Measurements from ENCODE around the gene ADAMTS17. TPM values are rescaled to one million over a fixed set of nuclear protein-coding genes. Genes with fewer than 3 reads are reported as not detected.

Gene ADAMTS17
- total RNA-seq, 1 donor from 2014 or later = 0.99 TPM

DNA sequence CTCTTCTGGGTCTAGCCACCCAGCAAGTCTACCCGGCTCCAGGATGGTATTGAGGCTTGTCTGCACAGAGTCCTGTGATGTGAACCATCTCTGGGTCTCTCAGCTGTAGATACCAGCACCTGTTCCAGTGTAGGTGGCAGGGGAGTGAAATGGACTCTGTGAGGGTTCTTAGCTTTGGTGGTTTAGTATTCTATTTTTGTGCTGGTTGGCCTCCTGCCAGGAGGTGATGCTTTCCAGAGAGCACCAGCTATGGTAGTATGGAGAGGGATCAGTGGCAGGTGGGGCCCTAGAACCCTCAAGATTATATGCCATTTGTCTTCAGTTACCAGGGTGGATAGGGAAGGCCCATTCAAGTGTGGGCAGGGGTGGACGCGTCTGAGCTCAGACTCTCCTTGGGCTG is 325.1 kb downstream of the ADAMTS17 start:
- intact Hi-C loops (cut with micrococcal nuclease) = no loop called here
- Histone ChIP-seq H3K27me3 (ENCODE audit: low read depth) (no peaks in the 10 kb centered on the region), H3K4me1 (peaks cover 22% of the 10 kb centered on the region), H3K4me3 (no peak overlapping the region), H3K36me3 (no peaks in the 10 kb centered on the region), H3K9me3 (replicated peaks) (peaks cover 6% of the 10 kb centered on the region), H3K27ac (replicated peaks) (no peak overlapping the region)
- TF ChIP-seq, protein P1, sequence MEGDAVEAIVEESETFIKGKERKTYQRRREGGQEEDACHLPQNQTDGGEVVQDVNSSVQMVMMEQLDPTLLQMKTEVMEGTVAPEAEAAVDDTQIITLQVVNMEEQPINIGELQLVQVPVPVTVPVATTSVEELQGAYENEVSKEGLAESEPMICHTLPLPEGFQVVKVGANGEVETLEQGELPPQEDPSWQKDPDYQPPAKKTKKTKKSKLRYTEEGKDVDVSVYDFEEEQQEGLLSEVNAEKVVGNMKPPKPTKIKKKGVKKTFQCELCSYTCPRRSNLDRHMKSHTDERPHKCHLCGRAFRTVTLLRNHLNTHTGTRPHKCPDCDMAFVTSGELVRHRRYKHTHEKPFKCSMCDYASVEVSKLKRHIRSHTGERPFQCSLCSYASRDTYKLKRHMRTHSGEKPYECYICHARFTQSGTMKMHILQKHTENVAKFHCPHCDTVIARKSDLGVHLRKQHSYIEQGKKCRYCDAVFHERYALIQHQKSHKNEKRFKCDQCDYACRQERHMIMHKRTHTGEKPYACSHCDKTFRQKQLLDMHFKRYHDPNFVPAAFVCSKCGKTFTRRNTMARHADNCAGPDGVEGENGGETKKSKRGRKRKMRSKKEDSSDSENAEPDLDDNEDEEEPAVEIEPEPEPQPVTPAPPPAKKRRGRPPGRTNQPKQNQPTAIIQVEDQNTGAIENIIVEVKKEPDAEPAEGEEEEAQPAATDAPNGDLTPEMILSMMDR (IDR thresholded peaks at IDR 0.05; ENCODE audit: borderline replicate concordance) = no peak
- DNase-seq = no peak

DNA sequence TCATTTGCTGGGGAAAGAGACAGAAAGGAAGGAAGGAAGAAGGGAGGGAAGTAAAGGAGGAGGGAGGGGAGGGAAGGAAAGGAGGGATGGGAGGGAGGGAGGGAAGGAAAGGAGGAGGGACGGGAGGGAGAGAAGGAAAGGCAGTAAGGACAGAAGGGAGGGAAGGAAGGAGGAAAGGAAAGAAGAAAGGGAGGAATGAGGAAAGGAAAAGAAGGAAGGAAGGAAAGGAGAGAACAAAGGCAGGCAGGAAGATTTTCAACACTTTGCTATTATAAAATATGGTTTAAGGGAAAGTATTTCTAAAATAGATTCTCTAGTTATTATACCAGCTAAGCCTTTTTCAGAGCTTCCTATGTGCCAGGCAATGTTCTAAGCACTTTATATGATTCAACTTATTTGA is 330.5 kb downstream of the ADAMTS17 start:
- H3K4me1 ChIP-seq = no peaks in the 10 kb centered on the region
- H3K27ac ChIP-seq (replicated peaks) = no peak overlapping the region
- intact Hi-C loops (cut with micrococcal nuclease) = no loop called here
- no peaks in the 10 kb centered on the region for H3K27me3 ChIP-seq (ENCODE audit: low read depth)
- TF ChIP-seq, protein P1 (IDR thresholded peaks at IDR 0.05; ENCODE audit: borderline replicate concordance) = no peak
- H3K9me3 ChIP-seq (replicated peaks) = no peaks in the 10 kb centered on the region
- no peak for DNase-seq
- no peaks in the 10 kb centered on the region for H3K36me3 ChIP-seq
- no peak overlapping the region for H3K4me3 ChIP-seq

DNA sequence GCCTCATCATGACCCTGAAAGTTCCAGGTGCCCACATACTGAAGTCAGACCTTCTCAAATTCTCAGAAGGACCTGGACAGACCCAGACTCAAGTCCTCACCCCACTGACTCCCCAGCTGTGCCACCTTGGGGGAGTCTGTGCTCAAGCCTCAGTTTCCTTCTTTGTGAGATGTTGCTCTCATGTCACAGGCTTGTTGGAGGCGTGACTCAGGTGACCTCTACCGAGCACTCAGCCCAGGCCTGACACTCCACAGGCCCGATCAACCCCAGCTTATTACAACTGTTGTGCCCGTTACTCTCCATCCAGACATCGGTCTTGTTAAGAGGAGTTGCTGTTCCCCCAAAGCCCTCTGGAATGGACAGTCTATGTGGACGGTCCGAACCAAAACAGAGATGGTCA is 332.4 kb downstream of the ADAMTS17 start:
- H3K4me3 ChIP-seq = no peak overlapping the region
- no peaks in the 10 kb centered on the region for H3K27me3 ChIP-seq (ENCODE audit: low read depth)
- no peak for DNase-seq
- H3K36me3 ChIP-seq = no peaks in the 10 kb centered on the region
- TF ChIP-seq, protein P1 (IDR thresholded peaks at IDR 0.05; ENCODE audit: borderline replicate concordance) = no peak
- intact Hi-C loops (cut with micrococcal nuclease) = no loop called here
- no peak overlapping the region for H3K27ac ChIP-seq (replicated peaks)
- no peaks in the 10 kb centered on the region for H3K9me3 ChIP-seq (replicated peaks)
- H3K4me1 ChIP-seq = no peaks in the 10 kb centered on the region

DNA sequence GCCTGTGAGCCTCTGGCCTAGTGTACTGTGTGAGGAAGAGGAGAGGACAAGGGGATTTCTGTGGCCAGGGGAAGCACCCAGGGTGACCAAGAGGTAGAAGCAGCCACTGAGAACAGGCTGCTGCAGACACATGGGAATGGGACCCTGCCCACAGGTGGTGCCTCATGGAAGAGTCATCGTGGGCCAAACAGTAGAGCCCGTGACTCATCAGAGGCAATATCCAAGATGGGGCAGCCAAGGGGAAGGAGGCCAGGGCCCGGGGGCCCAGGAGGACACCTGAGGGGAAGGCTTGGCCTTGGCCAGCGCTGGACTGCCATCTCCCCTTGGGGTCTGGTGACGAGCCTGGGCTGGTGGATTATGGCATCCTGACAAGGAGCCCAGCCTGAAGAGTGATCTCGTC is 333.5 kb downstream of the ADAMTS17 start:
- TF ChIP-seq, protein P1 (IDR thresholded peaks at IDR 0.05; ENCODE audit: borderline replicate concordance) = no peak
- no peaks in the 10 kb centered on the region for H3K27me3 ChIP-seq (ENCODE audit: low read depth)
- no peak for DNase-seq
- H3K4me1 ChIP-seq = no peaks in the 10 kb centered on the region
- no peak overlapping the region for H3K4me3 ChIP-seq
- H3K36me3 ChIP-seq = no peaks in the 10 kb centered on the region
- no peak overlapping the region for H3K27ac ChIP-seq (replicated peaks)
- intact Hi-C loops (cut with micrococcal nuclease) = no loop called here
- H3K9me3 ChIP-seq (replicated peaks) = no peaks in the 10 kb centered on the region

DNA sequence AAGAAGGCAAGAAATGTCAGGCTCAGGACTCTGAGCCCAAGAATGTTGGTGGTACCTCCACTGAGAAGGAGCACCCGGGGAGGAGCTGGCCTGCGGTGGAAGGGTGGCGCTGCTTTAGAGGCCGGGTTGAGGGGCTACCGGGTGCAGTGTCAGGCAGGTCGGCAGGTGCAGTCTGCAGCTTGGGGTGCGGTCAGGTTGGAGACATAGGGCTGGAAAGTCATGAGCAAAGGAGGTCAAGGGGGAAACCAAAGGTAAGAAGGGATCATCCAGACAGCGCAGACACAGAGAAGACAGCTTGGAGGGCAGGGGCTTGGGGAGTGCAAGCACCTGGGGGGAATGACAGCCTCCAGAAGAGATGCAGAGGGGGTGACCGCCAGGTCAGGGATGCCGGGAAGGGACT is 334.2 kb downstream of the ADAMTS17 start:
- Histone ChIP-seq H3K4me3 (no peak overlapping the region), H3K4me1 (no peaks in the 10 kb centered on the region), H3K9me3 (replicated peaks) (no peaks in the 10 kb centered on the region), H3K27me3 (ENCODE audit: low read depth) (no peaks in the 10 kb centered on the region), H3K27ac (replicated peaks) (no peak overlapping the region), H3K36me3 (no peaks in the 10 kb centered on the region)
- DNase-seq = no peak
- intact Hi-C loops (cut with micrococcal nuclease) = no loop called here
- TF ChIP-seq, protein P1 (IDR thresholded peaks at IDR 0.05; ENCODE audit: borderline replicate concordance) = no peak

DNA sequence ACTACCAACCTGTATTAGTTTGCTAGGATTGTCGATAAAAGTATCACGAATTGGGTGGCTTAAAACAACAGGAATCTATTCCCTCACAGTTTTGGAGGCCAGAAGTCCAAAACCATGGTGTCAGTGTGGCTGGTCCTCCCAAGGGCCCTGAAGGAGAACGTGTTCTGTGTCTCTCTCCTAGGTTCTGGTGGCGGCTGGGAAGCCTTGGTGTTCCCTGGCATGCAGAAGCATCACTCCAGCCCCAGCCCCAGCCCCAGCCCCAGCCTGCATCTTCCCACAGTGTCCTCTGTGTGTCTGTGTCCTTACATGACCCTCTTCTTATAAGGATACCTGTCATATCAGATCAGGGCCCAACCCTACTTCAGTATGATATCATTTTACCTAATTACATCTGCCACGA is 336.1 kb downstream of the ADAMTS17 start:
- TF ChIP-seq, protein P1 (IDR thresholded peaks at IDR 0.05; ENCODE audit: borderline replicate concordance) = no peak
- H3K36me3 ChIP-seq = no peaks in the 10 kb centered on the region
- H3K4me3 ChIP-seq = no peak overlapping the region
- no peaks in the 10 kb centered on the region for H3K4me1 ChIP-seq
- intact Hi-C loops (cut with micrococcal nuclease) = no loop called here
- no peaks in the 10 kb centered on the region for H3K27me3 ChIP-seq (ENCODE audit: low read depth)
- DNase-seq = no peak
- no peaks in the 10 kb centered on the region for H3K9me3 ChIP-seq (replicated peaks)
- no peak overlapping the region for H3K27ac ChIP-seq (replicated peaks)
